Raji (cell line): ENCODE data around the gene SIRT6.

Source experiments
- POLR2A ChIP-seq: IDR thresholded peaks from 2 replicates; pipeline ENCODE4 v1.6.1; 2011; ENCODE audit warnings: low read depth, low read length, control low read depth; ENCODE audit not compliant: insufficient read depth

The SIRT6 gene

GRCh38 chr19:4184718-4185352 is 2.5 kb upstream of the SIRT6 start:
- TF ChIP-seq POLR2A: no peak

- TF ChIP-seq POLR2A: no peak
Observed at GRCh38 chr19:4183967-4184717, 1.8 kb upstream of the SIRT6 start.

GRCh38 chr19:4181053-4181508 is 1.3 kb downstream of the SIRT6 start:
- TF ChIP-seq POLR2A: no peak

GRCh38 chr19:4178990-4179389 is 3.4 kb downstream of the SIRT6 start:
- no peak for TF ChIP-seq POLR2A

GRCh38 chr19:4177146-4177545 is 5.2 kb downstream of the SIRT6 start:
- no peak for TF ChIP-seq POLR2A

- TF ChIP-seq POLR2A: no peak
Observed at GRCh38 chr19:4175669-4175931, 6.8 kb downstream of the SIRT6 start.

GRCh38 chr19:4174895-4175668 is 7.3 kb downstream of the SIRT6 start:
- no peak for TF ChIP-seq POLR2A

- TF ChIP-seq POLR2A: no peak
Observed at GRCh38 chr19:4174213-4174894, 8.0 kb downstream of the SIRT6 start.

- no peak for TF ChIP-seq POLR2A
Observed at GRCh38 chr19:4173479-4174212, 8.7 kb downstream of the SIRT6 start.

- TF ChIP-seq POLR2A: no peak
Observed at GRCh38 chr19:4172861-4173473, 9.4 kb downstream of the SIRT6 start.

- no peak for TF ChIP-seq POLR2A
Observed at GRCh38 chr19:4171676-4172075, 10.7 kb downstream of the SIRT6 start.

- TF ChIP-seq POLR2A: no peak
Observed at GRCh38 chr19:4164262-4164661, 18.1 kb downstream of the SIRT6 start.

- TF ChIP-seq POLR2A: no peak
Observed at GRCh38 chr19:4161415-4162077, 20.8 kb downstream of the SIRT6 start.

GRCh38 chr19:4157164-4157563 is 25.2 kb downstream of the SIRT6 start:
- TF ChIP-seq POLR2A: no peak

- no peak for TF ChIP-seq POLR2A
Observed at GRCh38 chr19:4154571-4155312, 27.6 kb downstream of the SIRT6 start.
